Measurements from ENCODE around the gene IQUB. TPM values are rescaled to one million over a fixed set of nuclear protein-coding genes. Genes with fewer than 3 reads are reported as not detected.
A peak's percentile ranks its signal among the peaks of the same experiment; 100 is the strongest.
"Not testable (repeated sequence)": the region's sequence is repeated elsewhere in the genome, so short reads cannot be mapped to it uniquely, and the experiment has no call there.

Gene IQUB
- total RNA-seq, 2 experiments from 2014 or later: not detected

- intact Hi-C loops (cut with DNase I, micrococcal nuclease): loop anchor here in 1 of 2 experiments (1.0 kb wide), 1 partner anchor 23 kb away; the partner anchor contains the start of gene NDUFA5
- Mint-ChIP-seq H3K4me1 (ENCODE audit: low read depth) (peaks cover 38% of the 10 kb centered on the region), H3K36me3 (ENCODE audit: low read depth) (peaks cover 6% of the 10 kb centered on the region), H3K27me3 (peaks cover 21% of the 10 kb centered on the region), H3K27ac (peak overlapping the region; percentile 40), H3K9me3 (no peaks in the 10 kb centered on the region), H3K4me3 (peak overlapping the region; percentile 91)
- Histone ChIP-seq H3K4me1 (ENCODE audit: insufficient read depth, low read length) (peaks cover 23% of the 10 kb centered on the region), H3K9me3 (ENCODE audit: control insufficient read depth in 1 of 2, insufficient read depth in 1 of 2, low read length in 2 of 2) (no peaks in the 10 kb centered on the region), H3K27me3 (ENCODE audit: control insufficient read depth in 1 of 2, insufficient read depth in 2 of 2, low read length in 2 of 2) (peaks cover 4 to 12% of the 10 kb centered on the region in 2 experiments), H3K4me3 (ENCODE audit: low read length) (peak overlapping the region; percentile 78), H3K27ac (ENCODE audit: low read depth in 1 of 2, low read length in 2 of 2) (peak overlapping the region in 1 of 2 donors; percentile 50), H3K36me3 (ENCODE audit: insufficient read depth, low read length) (no peaks in the 10 kb centered on the region)
- peak; percentile 25 for ATAC-seq (ENCODE audit: poor library complexity)
- DNase-seq: peak in 7 of 14 experiments; percentile 5 to 67 (median 15)
- POLR2A ChIA-PET: interaction anchor here (1.2 to 3.0 kb wide), 4 partner anchors 20 to 215 kb away, joined by 4 to 44 read pairs (median 4); partner anchors contain the start of genes NDUFA5 and WASL
- CTCF ChIA-PET: interaction anchor here (1.0 to 1.3 kb wide), 2 partner anchors 23 to 40 kb away, joined by 3 to 4 read pairs; partner anchors contain the start of gene NDUFA5
- TF ChIP-seq CTCF (IDR thresholded peaks at IDR 0.05): no peak
Observed at GRCh38 chr7:123533929-123534382, 439 bp downstream of the IQUB start.

- ATAC-seq (ENCODE audit: poor library complexity): no peak
- Mint-ChIP-seq H3K27me3 (peaks cover 25% of the 10 kb centered on the region), H3K4me3 (peak overlapping the region; percentile 91), H3K4me1 (ENCODE audit: low read depth) (peaks cover 38% of the 10 kb centered on the region), H3K9me3 (no peaks in the 10 kb centered on the region), H3K27ac (no peak overlapping the region), H3K36me3 (ENCODE audit: low read depth) (peaks cover 6% of the 10 kb centered on the region)
- no peak for TF ChIP-seq CTCF (IDR thresholded peaks at IDR 0.05)
- Histone ChIP-seq H3K4me1 (ENCODE audit: insufficient read depth, low read length) (peaks cover 23% of the 10 kb centered on the region), H3K36me3 (ENCODE audit: insufficient read depth, low read length) (no peaks in the 10 kb centered on the region), H3K9me3 (ENCODE audit: control insufficient read depth in 1 of 2, insufficient read depth in 1 of 2, low read length in 2 of 2) (no peaks in the 10 kb centered on the region), H3K4me3 (ENCODE audit: low read length) (no peak overlapping the region), H3K27me3 (ENCODE audit: control insufficient read depth in 1 of 2, insufficient read depth in 2 of 2, low read length in 2 of 2) (peaks cover 4 to 12% of the 10 kb centered on the region in 2 experiments), H3K27ac (ENCODE audit: low read depth in 1 of 2, low read length in 2 of 2) (no peak overlapping the region)
- ChIA-PET CTCF (interaction anchor here (1.0 to 1.3 kb wide), 2 partner anchors 24 to 39 kb away, joined by 3 to 4 read pairs; partner anchors contain the start of gene NDUFA5), POLR2A (interaction anchor here (1.2 to 3.0 kb wide), 2 partner anchors 20 to 24 kb away, joined by 4 to 44 read pairs; partner anchors contain the start of gene NDUFA5)
- DNase-seq: no peak
- intact Hi-C loops (cut with DNase I, micrococcal nuclease): no loop called here
Observed at GRCh38 chr7:123533553-123533917, 860 bp downstream of the IQUB start.

- ATAC-seq (ENCODE audit: poor library complexity); H3K36me3 ChIP-seq (ENCODE audit: insufficient read depth, low read length); H3K36me3 Mint-ChIP-seq (ENCODE audit: low read depth); H3K27ac Mint-ChIP-seq; H3K9me3 Mint-ChIP-seq; CTCF ChIA-PET; intact Hi-C loops (cut with DNase I, micrococcal nuclease); H3K9me3 ChIP-seq (ENCODE audit: control insufficient read depth in 1 of 2, insufficient read depth in 1 of 2, low read length in 2 of 2); H3K27ac ChIP-seq (ENCODE audit: low read depth in 1 of 2, low read length in 2 of 2): not testable (repeated sequence)
- Mint-ChIP-seq H3K27me3 (peaks cover 29% of the 10 kb centered on the region), H3K4me1 (ENCODE audit: low read depth) (peaks cover 38% of the 10 kb centered on the region), H3K4me3 (peak overlapping the region; percentile 57)
- peaks cover 23% of the 10 kb centered on the region for H3K4me1 ChIP-seq (ENCODE audit: insufficient read depth, low read length)
- H3K27me3 ChIP-seq (ENCODE audit: control insufficient read depth in 1 of 2, insufficient read depth in 2 of 2, low read length in 2 of 2): peaks cover 4 to 12% of the 10 kb centered on the region in 2 experiments
- DNase-seq: peak in 7 of 14 experiments; percentile 8 to 57 (median 40)
- POLR2A ChIA-PET: interaction anchor here (1.2 to 3.0 kb wide), 2 partner anchors 21 to 25 kb away, joined by 4 to 44 read pairs; partner anchors contain the start of gene NDUFA5
- H3K4me3 ChIP-seq (ENCODE audit: low read length): peak overlapping the region; percentile 20
Observed at GRCh38 chr7:123532788-123533552, 1.4 kb downstream of the IQUB start.

- H3K9me3 ChIP-seq (ENCODE audit: control insufficient read depth in 1 of 2, insufficient read depth in 1 of 2, low read length in 2 of 2); ATAC-seq (ENCODE audit: poor library complexity); H3K36me3 ChIP-seq (ENCODE audit: insufficient read depth, low read length); DNase-seq; H3K9me3 Mint-ChIP-seq; POLR2A ChIA-PET; intact Hi-C loops (cut with DNase I, micrococcal nuclease); H3K27ac Mint-ChIP-seq; CTCF ChIA-PET; H3K36me3 Mint-ChIP-seq (ENCODE audit: low read depth); H3K27ac ChIP-seq (ENCODE audit: low read depth in 1 of 2, low read length in 2 of 2): not testable (repeated sequence)
- Mint-ChIP-seq H3K27me3 (peaks cover 29% of the 10 kb centered on the region), H3K4me1 (ENCODE audit: low read depth) (peaks cover 38% of the 10 kb centered on the region), H3K4me3 (peak overlapping the region; percentile 6)
- H3K4me3 ChIP-seq (ENCODE audit: low read length): peak overlapping the region; percentile 20
- H3K27me3 ChIP-seq (ENCODE audit: control insufficient read depth in 1 of 2, insufficient read depth in 2 of 2, low read length in 2 of 2): peaks cover 4 to 12% of the 10 kb centered on the region in 2 experiments
- H3K4me1 ChIP-seq (ENCODE audit: insufficient read depth, low read length): peaks cover 23% of the 10 kb centered on the region
Observed at GRCh38 chr7:123532343-123532742, 2.1 kb downstream of the IQUB start.

GRCh38 chr7:123530035-123530591, 4.3 kb downstream of the IQUB start:
- POLR2A ChIA-PET; H3K36me3 ChIP-seq (ENCODE audit: insufficient read depth, low read length); H3K9me3 Mint-ChIP-seq; H3K36me3 Mint-ChIP-seq (ENCODE audit: low read depth); H3K4me3 Mint-ChIP-seq; H3K27ac ChIP-seq (ENCODE audit: low read depth in 1 of 2, low read length in 2 of 2); ATAC-seq (ENCODE audit: poor library complexity); DNase-seq; H3K9me3 ChIP-seq (ENCODE audit: control insufficient read depth in 1 of 2, insufficient read depth in 1 of 2, low read length in 2 of 2); H3K27ac Mint-ChIP-seq; H3K4me3 ChIP-seq (ENCODE audit: low read length): not testable (repeated sequence)
- Mint-ChIP-seq H3K4me1 (ENCODE audit: low read depth) (peaks cover 27% of the 10 kb centered on the region), H3K27me3 (peaks cover 29% of the 10 kb centered on the region)
- intact Hi-C loops (cut with DNase I, micrococcal nuclease): loop anchor here in 1 of 2 experiments (2.0 kb wide), 1 partner anchor 15 kb away; no protein-coding TSS in a partner anchor
- CTCF ChIA-PET: interaction anchor here (1.2 kb wide), 1 partner anchor 10 kb away, joined by 3 read pairs; no protein-coding TSS in a partner anchor
- Histone ChIP-seq H3K4me1 (ENCODE audit: insufficient read depth, low read length) (peaks cover 16% of the 10 kb centered on the region), H3K27me3 (ENCODE audit: control insufficient read depth in 1 of 2, insufficient read depth in 2 of 2, low read length in 2 of 2) (peaks cover 4 to 12% of the 10 kb centered on the region in 2 experiments)
